Daoy (cell line): ENCODE data around the gene SIK3. TPM values are rescaled to one million over a fixed set of nuclear protein-coding genes. Genes with fewer than 3 reads are reported as not detected.

ENCODE experiments used
- DNase-seq: peaks from one replicate; pipeline ENCODE4 v3.0.0-alpha.2; 2015; ENCODE audit warnings: low read depth
- total RNA-seq: library from RNA; depleted of rRNA; stranded (reverse); fragments of >200 nt; shearing (Covaris generic); gene quantifications from 2 replicates; pipeline ENCODE4 v1.2.3, GENCODE V29; 2014

The SIK3 gene
- total RNA-seq, 1 experiment from 2014 or later, result 8.2 TPM

DNA sequence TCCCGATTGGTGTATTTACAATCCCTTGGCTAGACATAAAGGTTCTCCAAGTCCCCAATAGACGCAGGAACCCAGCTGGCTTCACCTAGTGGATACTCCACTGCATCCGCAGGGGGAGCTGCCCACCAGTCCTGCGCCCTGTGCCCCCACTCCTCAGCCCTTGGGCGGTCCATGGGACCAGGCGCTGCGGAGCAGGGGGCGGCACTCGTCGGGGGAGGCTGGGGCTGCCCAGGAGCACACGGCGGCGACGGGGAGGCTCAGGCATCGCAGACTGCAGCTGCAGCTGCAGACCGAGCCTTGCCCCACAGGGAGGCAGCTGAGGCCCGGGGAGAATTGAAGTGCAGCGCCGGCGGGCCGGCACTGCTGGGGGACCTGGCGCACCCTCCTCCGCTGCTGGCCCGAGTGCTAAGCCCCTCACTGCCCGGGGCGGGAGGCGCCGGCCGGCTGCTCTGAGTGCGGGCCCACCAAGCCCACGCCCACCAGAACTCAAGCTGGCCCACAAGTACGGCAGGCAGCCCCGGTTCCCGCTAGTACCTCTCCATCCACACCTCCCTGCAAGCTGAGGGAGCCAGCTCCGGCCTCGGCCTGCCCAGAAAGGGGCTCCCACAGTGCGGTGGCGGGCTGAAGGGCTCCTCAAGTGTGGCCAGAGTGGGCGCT is 12.2 kb upstream of the SIK3 start:
- no peak for DNase-seq

- DNase-seq, result no peak
Observed at GRCh38 chr11:117107701-117108590, 9.7 kb upstream of the SIK3 start.

GRCh38 chr11:117100556-117100955 is 2.3 kb upstream of the SIK3 start:
- no peak for DNase-seq

- no peak for DNase-seq
Observed at GRCh38 chr11:117099696-117100095, 1.5 kb upstream of the SIK3 start.

DNA sequence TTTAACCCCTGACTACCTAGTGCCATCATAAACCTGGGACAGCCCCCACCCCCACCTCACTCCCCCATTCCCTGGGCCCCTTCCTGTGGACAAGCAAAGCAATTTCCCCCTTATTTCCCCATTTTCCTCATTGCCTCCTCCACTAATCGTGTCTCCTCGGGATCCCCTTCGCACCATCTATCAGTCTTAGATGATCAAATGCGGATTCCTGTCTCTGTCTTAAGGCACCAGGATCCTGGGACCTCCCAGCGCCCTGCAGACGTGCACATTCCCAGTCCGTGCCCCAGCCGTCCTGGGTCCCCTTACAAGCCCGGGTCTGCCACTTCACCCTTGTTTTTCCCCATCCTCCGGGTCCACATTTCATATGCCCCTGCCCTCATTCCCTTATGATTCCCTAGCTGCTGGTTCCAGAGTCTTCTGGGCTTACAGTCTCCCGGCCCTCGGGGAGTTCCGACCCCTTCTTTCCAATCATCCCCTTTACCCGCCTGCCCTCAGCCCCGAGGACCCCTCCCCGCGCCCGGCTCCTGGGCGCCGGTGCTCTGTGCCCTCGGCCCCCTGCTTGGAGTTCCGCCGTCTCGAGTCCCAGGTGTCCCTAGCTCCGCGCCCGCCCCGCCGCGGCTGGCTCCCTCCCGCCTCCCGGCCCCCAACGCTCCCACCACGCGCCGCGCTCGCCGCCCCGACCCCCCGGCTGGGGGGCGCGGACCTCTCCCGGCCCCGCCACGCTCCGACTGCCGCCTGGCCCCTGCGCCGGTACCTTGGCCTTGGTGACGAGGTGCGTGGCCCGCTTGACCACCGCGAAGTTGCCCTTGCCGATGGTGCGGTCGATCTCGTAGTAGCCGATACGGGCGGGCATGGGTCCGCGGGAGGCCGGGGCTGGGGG is 599 bp downstream of the SIK3 start:
- DNase-seq, result peak; percentile 39

DNA sequence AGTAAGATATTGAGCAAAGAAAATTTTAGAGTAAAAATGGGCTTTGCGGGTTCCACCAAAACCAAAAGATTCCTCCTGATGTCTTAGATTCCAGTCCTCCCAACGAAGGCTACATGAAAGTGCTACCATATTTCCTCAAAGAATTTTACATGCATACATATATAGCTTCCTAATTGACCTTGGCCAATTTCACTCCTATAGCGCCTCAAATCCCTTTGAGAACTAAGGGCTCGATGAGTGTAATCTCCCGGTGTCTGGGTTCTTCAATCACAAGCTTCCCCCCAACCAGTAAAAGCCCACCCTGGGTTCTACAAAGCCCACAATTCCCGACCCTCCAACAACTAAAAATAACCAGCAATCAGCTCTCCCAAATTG is 1.2 kb downstream of the SIK3 start:
- no peak for DNase-seq

- DNase-seq, result no peak
Observed at GRCh38 chr11:117096201-117096991, 1.8 kb downstream of the SIK3 start.

DNA sequence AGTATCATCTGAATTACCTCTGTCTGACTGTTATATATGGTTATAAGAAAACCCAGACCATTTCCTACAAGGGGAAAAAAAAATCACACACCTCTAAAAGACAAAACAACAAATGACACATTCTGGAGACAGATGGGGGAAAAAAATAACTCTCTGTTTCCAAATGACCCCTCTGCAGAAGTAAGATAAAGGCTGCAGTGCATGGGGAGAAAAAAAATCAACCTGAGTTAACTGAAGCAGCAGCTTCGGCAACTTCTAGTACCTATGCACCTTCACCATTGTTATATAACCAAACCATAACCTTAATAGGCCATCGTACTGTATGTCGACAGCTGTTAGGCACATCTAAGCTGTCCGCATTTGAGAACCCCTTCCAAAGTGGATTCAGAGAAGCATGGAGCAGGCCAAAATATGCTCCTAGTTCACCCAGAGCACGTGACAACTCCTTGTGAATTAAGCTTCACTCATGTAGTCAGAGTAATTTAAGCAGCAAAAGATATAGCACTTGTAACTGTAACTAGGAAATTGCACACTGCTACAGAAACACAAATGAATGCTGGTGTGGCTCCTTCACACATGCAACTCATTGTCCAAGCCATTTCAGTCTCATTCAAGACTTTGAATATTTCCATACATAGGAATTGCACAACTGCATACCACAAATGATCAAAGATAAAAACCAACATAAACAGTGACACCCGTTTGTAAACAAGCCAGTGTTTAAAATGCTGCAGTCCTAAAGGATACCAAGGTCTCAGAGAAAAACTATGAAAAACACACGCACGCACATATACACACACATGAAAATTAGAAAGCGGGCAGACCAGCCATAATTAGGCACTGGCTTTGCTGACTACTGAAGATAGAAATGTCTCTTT is 2.7 kb downstream of the SIK3 start:
- DNase-seq, result no peak

GRCh38 chr11:117094776-117095175 is 3.5 kb downstream of the SIK3 start:
- no peak for DNase-seq

DNA sequence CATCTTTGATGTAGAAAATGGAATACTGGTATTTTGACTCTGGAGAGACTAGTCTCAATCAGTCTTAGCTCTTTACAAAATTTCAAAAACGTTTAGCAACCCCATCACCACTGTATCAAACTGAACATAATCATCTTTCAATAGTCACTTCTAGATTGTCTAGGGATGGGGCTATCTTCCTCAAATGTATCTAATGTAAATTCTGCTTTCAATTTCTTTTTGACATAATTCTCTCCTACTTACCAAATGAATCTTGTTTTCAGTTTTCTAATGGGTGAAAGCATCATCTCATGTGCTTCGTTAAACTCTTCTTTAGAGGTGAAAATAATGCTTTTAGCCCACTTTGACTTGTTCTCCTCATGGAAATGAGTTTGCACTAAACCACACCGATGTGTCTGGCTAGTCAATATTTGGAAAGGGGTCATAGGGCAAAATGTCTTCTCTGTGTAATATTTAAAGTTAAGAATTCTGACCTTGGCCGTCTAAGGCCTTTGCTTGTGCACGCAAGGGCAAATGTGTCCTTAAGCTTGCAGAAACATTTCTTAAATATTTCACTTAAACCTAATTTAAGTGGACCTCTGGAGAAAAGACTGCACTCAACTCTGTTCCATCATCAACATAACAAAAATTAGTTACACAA is 5.2 kb downstream of the SIK3 start:
- no peak for DNase-seq

DNA sequence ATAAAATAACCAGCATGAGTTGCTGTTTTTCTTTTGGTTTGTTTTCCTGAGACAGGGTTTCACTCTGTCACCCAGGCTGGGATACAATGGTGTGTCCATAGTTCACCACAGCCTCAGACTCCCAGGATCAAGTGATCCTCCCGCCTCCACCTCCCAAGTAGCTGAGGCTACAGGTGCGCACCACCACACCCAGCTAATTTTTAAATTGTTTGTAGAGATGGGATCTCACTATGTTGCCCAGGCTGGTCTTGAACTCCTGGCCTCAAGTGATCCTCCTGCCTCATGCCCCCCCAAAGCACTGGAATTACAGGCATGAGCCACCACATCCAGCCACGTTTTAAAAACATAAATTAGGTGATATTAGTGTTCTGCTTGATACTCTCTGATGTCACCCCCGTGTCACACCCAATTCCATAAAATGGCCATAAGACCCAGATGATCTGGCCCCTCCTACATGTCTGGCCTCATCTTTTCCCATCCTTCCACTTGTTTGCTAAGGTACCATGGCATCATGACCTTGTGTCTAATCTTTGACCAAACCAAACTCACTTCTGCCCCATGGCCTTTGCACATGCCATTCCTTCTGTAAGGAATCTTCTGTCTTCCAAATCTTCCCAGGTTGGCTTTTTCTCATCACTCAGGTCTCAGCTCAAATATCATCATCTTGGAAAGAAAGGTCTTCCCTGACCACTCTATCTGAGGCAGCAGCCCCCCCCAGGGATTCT is 6.3 kb downstream of the SIK3 start:
- DNase-seq, result no peak

- DNase-seq, result no peak
Observed at GRCh38 chr11:117090111-117090706, 8.0 kb downstream of the SIK3 start.

DNA sequence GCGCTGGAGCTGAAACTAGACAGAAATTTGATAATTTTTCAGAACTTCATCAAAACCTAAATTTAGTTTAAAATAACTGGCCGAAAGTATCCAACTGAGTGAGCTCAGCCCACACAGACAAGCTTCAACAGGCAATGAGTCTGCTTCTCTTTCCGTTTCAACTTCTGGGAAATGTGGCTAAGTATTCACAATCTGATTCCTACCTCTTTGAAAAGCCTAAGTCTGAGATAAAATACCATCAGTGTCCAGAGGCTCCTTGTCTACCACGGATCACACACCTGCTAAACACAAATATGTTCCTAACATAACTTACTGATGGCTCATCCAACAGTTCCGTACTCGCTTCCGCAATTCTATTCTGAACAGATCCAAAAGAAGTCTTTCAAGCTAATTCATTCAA is 8.5 kb downstream of the SIK3 start:
- DNase-seq, result no peak

DNA sequence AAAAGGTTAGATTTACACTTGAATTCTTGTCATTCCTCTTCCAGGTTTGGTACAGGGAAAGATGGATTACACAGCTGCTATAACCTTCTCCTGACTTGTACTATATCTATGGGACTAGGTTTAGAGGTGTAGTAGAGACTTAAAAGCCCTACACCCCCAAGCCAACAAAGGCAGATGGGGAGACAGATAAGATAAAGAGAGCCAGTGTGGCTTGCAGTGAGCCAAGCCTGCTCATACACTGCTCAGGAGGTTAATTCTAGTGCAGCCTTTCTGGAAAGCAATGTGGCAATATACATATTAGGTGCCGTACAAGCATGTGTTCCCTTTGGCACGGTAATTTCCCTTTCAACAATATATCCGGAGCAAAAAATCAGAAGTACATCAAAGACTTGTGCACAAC is 10.8 kb downstream of the SIK3 start:
- no peak for DNase-seq

GRCh38 chr11:117084992-117085391 is 13.2 kb downstream of the SIK3 start:
- DNase-seq, result no peak

DNA sequence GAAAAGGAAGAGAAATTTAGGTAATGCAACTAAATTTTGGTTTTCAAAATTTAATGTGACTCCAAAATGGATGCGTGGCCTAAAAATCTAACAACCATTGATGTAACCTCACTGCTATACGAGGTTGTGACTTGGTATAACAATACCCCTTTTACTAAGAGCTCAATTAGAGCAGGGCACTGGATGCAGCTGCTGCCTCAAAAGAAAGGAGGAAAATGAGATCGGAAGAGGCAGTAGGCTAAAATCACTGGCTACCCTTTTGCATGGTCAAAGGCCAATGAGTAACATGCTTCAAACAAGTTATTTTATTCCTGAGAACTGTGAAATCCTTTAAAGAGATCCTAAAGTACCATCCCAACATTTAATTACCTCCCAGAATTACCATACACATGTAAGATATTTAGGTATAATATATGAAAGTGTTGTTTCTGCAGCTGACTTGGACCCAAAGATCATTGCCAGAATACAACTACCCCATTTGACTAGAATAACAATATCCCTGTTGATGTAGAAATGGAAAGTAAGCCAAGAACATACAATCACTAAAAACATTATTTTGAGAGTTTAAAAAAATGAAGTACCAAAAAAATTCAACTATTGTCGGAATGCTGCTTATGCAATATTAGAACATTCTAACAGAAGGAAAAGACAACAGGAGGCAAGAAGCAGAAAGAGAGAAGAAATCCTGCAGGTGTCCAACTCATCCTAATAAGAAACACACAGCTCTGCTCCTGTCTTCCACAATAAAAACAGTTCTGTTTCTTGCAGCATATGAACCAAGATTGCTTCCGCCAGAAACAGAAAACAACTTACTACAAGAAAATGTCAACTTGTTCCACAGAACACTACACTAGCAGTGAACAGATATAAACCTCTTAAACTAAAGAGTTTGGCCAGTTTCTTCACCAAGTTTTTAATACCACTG is 15.0 kb downstream of the SIK3 start:
- DNase-seq, result no peak

DNA sequence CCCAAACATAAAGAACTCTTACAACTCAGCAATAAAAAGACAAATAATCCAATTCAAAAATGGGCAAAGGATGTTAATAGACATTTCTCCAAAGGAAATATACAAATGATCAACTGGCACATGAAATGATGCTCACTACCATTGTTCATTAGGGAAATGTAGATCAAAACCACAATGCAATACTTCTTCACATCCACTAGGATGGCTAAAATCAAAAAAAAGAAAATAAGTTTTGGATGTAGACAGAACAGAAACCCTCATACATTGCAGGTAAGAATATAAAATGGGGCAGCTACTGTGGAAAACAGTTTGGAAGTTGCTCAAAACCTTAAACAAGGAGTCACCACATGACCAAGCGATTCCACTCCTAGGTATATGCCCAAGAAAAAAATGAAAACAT is 16.3 kb downstream of the SIK3 start:
- no peak for DNase-seq

DNA sequence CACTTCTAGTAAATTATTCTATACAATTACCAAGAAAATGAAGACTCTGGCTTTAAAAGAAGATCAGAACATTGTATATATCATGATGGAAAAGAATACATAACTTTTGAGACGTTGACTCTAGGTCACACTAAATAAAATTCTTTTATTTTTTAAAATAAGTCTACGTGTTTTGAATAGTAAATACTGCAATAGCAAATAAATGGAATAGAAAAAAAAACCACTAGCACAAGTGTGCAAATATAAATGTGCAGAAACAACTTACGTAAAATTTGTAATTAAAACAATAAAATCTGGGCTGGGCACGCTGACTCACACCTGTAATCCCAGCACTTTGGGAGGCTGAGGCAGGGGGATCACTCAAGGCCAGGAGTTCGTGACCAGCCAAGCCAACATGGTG is 17.9 kb downstream of the SIK3 start:
- DNase-seq, result no peak
